K562 (cell line): ENCODE results near the gene PTOV1. TPM values are rescaled to one million over a fixed set of nuclear protein-coding genes. Genes with fewer than 3 reads are reported as not detected.

Experiments used
- CXXC5 ChIP-seq: fragments of 250-450 bp; sonication (Bioruptor Pico); IDR thresholded peaks from 2 replicates; pipeline ENCODE4 v1.8.0; 2022; ENCODE audit warnings: inconsistent platforms, mild to moderate bottlenecking, moderate library complexity
- ESRRA ChIP-seq: fragments of 450-650 bp; IDR thresholded peaks from 2 replicates; pipeline ENCODE4 v1.6.1; 2014; ENCODE audit warnings: low read depth, mild to moderate bottlenecking, moderate library complexity, borderline replicate concordance
- FOSL1 ChIP-seq: fragments of 200-800 bp; sonication (Bioruptor generic); conservative IDR thresholded peaks from 2 replicates; pipeline ENCODE4 v1.6.1; 2016; ENCODE audit warnings: missing genetic modification characterization, missing compliant biosample characterization
- MEF2D ChIP-seq: conservative IDR thresholded peaks from 2 replicates; pipeline ENCODE4 v1.6.1; 2016; ENCODE audit warnings: low read depth, missing genetic modification characterization, missing compliant biosample characterization
- NR2C1 ChIP-seq, 2 experiments: fragments of 450-650 bp; IDR thresholded peaks; 2 replicates each; pipeline ENCODE4 v1.6.1; 2017; ENCODE audit warnings: mild to moderate bottlenecking in 2 of 2, antibody characterized with exemption in 1 of 2, inconsistent platforms in 1 of 2, missing compliant biosample characterization in 1 of 2, missing genetic modification characterization in 1 of 2
- SMARCE1 ChIP-seq: fragments of 450-650 bp; IDR thresholded peaks from 2 replicates; pipeline ENCODE4 v1.7.1; 2016; ENCODE audit warnings: mild to moderate bottlenecking
- SNIP1 ChIP-seq: fragments of 450-650 bp; IDR thresholded peaks from 2 replicates; pipeline ENCODE4 v1.7.1; 2017; ENCODE audit warnings: low read depth, mild to moderate bottlenecking
- SRSF7 ChIP-seq: fragments of 200-400 bp; formaldehyde crosslinking; optimal IDR thresholded peaks from 2 replicates; pipeline ENCODE3; 2017; ENCODE audit warnings: mild to moderate bottlenecking, low read depth, low read length
- TCF7L2 ChIP-seq: fragments of 150-350 bp; IDR thresholded peaks from 2 replicates; pipeline ENCODE4 v1.6.1; 2016; ENCODE audit warnings: low read depth, mild to moderate bottlenecking, low read length, moderate library complexity
- ZKSCAN1 ChIP-seq: fragments of 150-350 bp; IDR thresholded peaks from 2 replicates; pipeline ENCODE4 v1.6.1; 2016; ENCODE audit warnings: low read depth, low read length
- ZSCAN29 ChIP-seq: fragments of 450-650 bp; IDR thresholded peaks from 2 replicates; pipeline ENCODE4 v1.6.1; 2017
- polyA plus RNA-seq, 8 experiments: library from polyadenylated mRNA; depleted of rRNA in 4 of 8; stranded (reverse) in 5 of 8; unstranded in 3 of 8; fragments of >200 nt; fragmentation: Nextera tagmentation in 2 of 8; fragmentation: Illumina TruSeq in 1 of 8; extraction: Ambion mirVana in 2 of 8; extraction: Trizol in 1 of 8; gene quantifications; 2 replicates each; pipeline versions ENCODE4 v1.2.1 to v1.2.3, GENCODE V29; 2011 to 2014; ENCODE audit warnings: inconsistent platforms in 1 of 8, missing spikeins in 1 of 8
- total RNA-seq, 7 experiments: library from RNA; depleted of rRNA in 6 of 7; stranded (reverse); fragments of >200 nt in 6 of 7; fragmentation: Illumina TruSeq in 2 of 7; extraction: Trizol in 2 of 7; gene quantifications; 2 replicates each; pipeline versions ENCODE4 v1.2.1 to v1.2.3, GENCODE V29; 2011 to 2021; ENCODE audit warnings: low replicate concordance in 1 of 7
- TF ChIP-seq, protein P1 (sequence below): sonication (generic); formaldehyde crosslinking; IDR thresholded peaks from 2 replicates; pipeline ENCODE4 v1.9.0; 2022; ENCODE audit warnings: mild to moderate bottlenecking, missing genetic modification reagents
- TF ChIP-seq, protein P2 (sequence below): fragments of 450-650 bp; IDR thresholded peaks from 2 replicates; pipeline ENCODE4 v1.7.0; 2016; ENCODE audit warnings: borderline replicate concordance
- TF ChIP-seq, protein P3 (sequence below), 3 experiments: fragments of 200-800 bp in 1 of 3; fragments of 250-450 bp in 1 of 3; fragments of 450-650 bp in 1 of 3; sonication (Bioruptor Pico) in 1 of 3; sonication (Bioruptor generic) in 1 of 3; formaldehyde crosslinking in 1 of 3; IDR thresholded peaks; 2 replicates each; pipeline versions ENCODE4 v1.6.1 to v1.8.0; 2016 to 2022; ENCODE audit warnings: mild to moderate bottlenecking in 2 of 3, missing genetic modification characterization in 2 of 3, missing compliant biosample characterization in 1 of 3, moderate library complexity in 1 of 3
- TF ChIP-seq, protein P4 (sequence below), 2 experiments: fragments of 450-650 bp; IDR thresholded peaks; 2 replicates each; pipeline ENCODE4 v1.6.1; 2018; ENCODE audit warnings: mild to moderate bottlenecking in 2 of 2, low read depth in 1 of 2; ENCODE audit not compliant: partially characterized antibody in 2 of 2

The PTOV1 gene
- total and polyA plus RNA-seq, 9 of the 15 experiments (the other 6 are each of a cell fraction or from before 2014, with no cell fraction given), result 4.9 to 169 (median 43.5) TPM

DNA sequence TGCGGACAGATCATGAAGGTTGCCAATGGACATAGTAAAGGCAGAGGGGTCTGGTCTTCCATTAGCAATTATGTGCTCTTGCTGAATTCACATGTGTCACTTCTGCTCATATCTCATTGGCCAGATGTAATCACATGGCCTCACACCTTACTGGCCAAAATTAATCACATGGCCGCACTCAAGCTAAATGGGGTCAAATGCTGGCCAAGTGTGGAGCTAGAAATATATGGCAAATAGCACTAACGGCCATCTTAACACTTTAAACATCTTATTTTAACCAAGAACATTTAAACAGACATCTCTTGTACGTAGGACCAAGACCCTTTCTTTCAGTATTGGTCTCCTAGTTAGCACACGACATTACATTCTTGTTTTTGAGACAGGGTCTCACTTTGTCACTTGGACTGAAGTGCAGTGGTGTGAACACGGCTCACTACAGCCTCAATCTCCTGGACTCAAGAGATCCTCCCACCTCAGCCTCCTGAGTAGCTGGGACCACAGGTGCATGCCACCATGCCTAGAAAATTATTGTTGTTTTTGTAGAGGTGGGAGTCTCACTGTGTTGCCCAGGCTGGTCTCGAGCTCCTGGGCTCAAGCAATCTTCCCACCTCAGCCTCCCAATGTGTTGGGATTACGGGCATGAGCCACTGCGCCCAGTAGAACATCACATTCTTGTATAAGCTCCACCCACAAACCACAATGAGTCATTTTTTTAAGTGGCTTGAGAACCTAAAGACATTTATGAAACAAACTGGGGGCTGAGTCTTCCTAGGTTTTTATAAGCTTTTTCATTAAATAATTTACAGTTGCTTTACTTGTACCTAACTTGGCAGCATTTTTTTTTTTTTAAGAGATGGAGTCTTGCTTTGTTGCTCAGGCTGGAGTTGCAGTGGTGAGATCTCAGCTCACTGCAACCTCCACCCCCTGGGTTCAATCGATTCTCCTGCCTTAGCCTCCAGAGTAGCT, 2.9 kb upstream of the PTOV1 start (continued):
- TF ChIP-seq, protein P1, sequence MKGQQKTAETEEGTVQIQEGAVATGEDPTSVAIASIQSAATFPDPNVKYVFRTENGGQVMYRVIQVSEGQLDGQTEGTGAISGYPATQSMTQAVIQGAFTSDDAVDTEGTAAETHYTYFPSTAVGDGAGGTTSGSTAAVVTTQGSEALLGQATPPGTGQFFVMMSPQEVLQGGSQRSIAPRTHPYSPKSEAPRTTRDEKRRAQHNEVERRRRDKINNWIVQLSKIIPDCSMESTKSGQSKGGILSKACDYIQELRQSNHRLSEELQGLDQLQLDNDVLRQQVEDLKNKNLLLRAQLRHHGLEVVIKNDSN (CRISPR knock-in tag), result peak; percentile 96
- TF ChIP-seq SRSF7 (no peak), SNIP1 (no peak), NR2C1 (IDR thresholded peaks at IDR 0.05) (no peak), NR2C1 (tag; IDR thresholded peaks at IDR 0.05) (peak; percentile 50; the same call in 1 of the 2 replicates), ZSCAN29 (no peak), SMARCE1 (peak; percentile 86), ZKSCAN1 (no peak), CXXC5 (CRISPR knock-in tag) (peak; percentile 33; the same call in 1 of the 2 replicates), FOSL1 (peak; percentile 94), ESRRA (peak; percentile 85; the same call in 1 of the 2 replicates), MEF2D (tag) (0 out of 2 replicates have a peak, but pooled peaks have one; percentile 24), TCF7L2 (0 out of 2 replicates have a peak, but pooled peaks have one; percentile 39)
- TF ChIP-seq, protein P2, sequence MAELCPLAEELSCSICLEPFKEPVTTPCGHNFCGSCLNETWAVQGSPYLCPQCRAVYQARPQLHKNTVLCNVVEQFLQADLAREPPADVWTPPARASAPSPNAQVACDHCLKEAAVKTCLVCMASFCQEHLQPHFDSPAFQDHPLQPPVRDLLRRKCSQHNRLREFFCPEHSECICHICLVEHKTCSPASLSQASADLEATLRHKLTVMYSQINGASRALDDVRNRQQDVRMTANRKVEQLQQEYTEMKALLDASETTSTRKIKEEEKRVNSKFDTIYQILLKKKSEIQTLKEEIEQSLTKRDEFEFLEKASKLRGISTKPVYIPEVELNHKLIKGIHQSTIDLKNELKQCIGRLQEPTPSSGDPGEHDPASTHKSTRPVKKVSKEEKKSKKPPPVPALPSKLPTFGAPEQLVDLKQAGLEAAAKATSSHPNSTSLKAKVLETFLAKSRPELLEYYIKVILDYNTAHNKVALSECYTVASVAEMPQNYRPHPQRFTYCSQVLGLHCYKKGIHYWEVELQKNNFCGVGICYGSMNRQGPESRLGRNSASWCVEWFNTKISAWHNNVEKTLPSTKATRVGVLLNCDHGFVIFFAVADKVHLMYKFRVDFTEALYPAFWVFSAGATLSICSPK, result no peak
- TF ChIP-seq, protein P3, sequence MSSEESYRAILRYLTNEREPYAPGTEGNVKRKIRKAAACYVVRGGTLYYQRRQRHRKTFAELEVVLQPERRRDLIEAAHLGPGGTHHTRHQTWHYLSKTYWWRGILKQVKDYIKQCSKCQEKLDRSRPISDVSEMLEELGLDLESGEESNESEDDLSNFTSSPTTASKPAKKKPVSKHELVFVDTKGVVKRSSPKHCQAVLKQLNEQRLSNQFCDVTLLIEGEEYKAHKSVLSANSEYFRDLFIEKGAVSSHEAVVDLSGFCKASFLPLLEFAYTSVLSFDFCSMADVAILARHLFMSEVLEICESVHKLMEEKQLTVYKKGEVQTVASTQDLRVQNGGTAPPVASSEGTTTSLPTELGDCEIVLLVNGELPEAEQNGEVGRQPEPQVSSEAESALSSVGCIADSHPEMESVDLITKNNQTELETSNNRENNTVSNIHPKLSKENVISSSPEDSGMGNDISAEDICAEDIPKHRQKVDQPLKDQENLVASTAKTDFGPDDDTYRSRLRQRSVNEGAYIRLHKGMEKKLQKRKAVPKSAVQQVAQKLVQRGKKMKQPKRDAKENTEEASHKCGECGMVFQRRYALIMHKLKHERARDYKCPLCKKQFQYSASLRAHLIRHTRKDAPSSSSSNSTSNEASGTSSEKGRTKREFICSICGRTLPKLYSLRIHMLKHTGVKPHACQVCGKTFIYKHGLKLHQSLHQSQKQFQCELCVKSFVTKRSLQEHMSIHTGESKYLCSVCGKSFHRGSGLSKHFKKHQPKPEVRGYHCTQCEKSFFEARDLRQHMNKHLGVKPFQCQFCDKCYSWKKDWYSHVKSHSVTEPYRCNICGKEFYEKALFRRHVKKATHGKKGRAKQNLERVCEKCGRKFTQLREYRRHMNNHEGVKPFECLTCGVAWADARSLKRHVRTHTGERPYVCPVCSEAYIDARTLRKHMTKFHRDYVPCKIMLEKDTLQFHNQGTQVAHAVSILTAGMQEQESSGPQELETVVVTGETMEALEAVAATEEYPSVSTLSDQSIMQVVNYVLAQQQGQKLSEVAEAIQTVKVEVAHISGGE (CRISPR knock-in tag; IDR thresholded peaks at IDR 0.05), result peak in 1 of 3 experiments; percentile 52; a peak in 1 of 6 replicates
- TF ChIP-seq, protein P4, sequence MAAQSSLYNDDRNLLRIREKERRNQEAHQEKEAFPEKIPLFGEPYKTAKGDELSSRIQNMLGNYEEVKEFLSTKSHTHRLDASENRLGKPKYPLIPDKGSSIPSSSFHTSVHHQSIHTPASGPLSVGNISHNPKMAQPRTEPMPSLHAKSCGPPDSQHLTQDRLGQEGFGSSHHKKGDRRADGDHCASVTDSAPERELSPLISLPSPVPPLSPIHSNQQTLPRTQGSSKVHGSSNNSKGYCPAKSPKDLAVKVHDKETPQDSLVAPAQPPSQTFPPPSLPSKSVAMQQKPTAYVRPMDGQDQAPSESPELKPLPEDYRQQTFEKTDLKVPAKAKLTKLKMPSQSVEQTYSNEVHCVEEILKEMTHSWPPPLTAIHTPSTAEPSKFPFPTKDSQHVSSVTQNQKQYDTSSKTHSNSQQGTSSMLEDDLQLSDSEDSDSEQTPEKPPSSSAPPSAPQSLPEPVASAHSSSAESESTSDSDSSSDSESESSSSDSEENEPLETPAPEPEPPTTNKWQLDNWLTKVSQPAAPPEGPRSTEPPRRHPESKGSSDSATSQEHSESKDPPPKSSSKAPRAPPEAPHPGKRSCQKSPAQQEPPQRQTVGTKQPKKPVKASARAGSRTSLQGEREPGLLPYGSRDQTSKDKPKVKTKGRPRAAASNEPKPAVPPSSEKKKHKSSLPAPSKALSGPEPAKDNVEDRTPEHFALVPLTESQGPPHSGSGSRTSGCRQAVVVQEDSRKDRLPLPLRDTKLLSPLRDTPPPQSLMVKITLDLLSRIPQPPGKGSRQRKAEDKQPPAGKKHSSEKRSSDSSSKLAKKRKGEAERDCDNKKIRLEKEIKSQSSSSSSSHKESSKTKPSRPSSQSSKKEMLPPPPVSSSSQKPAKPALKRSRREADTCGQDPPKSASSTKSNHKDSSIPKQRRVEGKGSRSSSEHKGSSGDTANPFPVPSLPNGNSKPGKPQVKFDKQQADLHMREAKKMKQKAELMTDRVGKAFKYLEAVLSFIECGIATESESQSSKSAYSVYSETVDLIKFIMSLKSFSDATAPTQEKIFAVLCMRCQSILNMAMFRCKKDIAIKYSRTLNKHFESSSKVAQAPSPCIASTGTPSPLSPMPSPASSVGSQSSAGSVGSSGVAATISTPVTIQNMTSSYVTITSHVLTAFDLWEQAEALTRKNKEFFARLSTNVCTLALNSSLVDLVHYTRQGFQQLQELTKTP (IDR thresholded peaks at IDR 0.05; ENCODE audit: low read depth in 1 of 2, partially characterized antibody in 2 of 2), result peak in 1 of 2 experiments; percentile 33
